PFSK-1 (cell line): ENCODE measurements around the gene KRTAP3-3.

ENCODE experiments used
- FOXP2 ChIP-seq: optimal IDR thresholded peaks from 2 replicates; pipeline ENCODE3; 2011; ENCODE audit warnings: borderline replicate concordance, control low read depth, inconsistent platforms; ENCODE audit not compliant: insufficient read depth; ENCODE audit errors: extremely low read length, extremely low read depth
- POLR2AphosphoS5 ChIP-seq: IDR thresholded peaks from 2 replicates; pipeline ENCODE4 v1.6.1; 2012; ENCODE audit warnings: low read depth, mild to moderate bottlenecking, control low read depth, low read length, moderate library complexity
- SIN3A ChIP-seq: IDR thresholded peaks from 2 replicates; pipeline ENCODE4 v1.6.1; 2012; ENCODE audit warnings: mild to moderate bottlenecking, low read length, moderate library complexity, borderline replicate concordance; ENCODE audit not compliant: insufficient read depth
- TAF1 ChIP-seq: IDR thresholded peaks from 2 replicates; pipeline ENCODE4 v1.6.1; 2012; ENCODE audit warnings: low read length, control low read depth, borderline replicate concordance; ENCODE audit not compliant: insufficient read depth
- TF ChIP-seq, protein P1 (sequence below), 2 experiments: IDR thresholded peaks; 2 replicates each; pipeline versions ENCODE4 v1.6.1 to v1.8.0; 2011 to 2012; ENCODE audit warnings: low read depth in 2 of 2, low read length in 2 of 2, control low read depth in 1 of 2, inconsistent platforms in 1 of 2, mild to moderate bottlenecking in 1 of 2, moderate library complexity in 1 of 2; ENCODE audit not compliant: insufficient read depth in 1 of 2

KRTAP3-3 gene

DNA sequence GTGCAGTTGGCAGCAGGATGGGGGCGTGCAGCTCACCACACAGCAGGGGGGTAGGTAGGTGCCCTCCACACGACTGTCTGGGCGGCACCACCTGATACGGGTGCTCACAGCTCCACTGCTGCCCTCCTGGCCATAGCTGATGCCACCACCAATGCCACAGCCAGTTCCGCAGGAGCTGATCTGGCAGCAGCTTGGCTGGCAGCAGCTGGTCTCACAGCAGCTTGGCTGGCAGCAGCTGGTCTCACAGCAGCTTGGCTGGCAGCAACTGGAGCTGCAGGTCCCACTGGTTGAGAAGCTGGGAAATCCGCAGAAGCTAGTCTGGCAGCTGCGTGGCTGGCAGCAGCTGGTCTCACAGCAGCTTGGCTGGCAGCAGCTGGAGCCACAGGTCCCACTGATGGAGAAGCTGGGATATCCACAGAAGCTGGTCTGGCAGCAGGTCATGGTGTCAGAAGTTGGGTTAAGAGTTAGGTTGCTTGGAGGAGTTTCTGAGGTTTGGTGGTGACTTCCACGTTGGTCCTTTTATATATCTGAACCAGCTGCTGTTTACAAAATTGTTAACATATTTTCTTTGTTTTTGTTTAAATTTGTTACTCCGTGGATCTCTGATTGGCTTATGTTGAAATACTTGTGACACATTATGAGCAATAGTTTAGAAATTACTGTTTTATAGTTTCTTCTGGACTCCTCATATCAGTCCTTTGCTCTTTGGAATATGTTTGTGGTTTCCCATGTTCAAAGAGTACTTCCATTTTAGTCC lies 32.9 kb upstream of the KRTAP3-3 start, which contains the start of gene KRTAP1-5:
TSS of gene KRTAP1-5 (minus strand) at position 494 of the 757 bp plus-strand sequence. CDS start at position 441, 53 bp downstream.
- TF ChIP-seq POLR2AphosphoS5: no peak
- TF ChIP-seq SIN3A: no peak
- TF ChIP-seq TAF1: no peak
- no peak for TF ChIP-seq FOXP2
- TF ChIP-seq, protein P1, sequence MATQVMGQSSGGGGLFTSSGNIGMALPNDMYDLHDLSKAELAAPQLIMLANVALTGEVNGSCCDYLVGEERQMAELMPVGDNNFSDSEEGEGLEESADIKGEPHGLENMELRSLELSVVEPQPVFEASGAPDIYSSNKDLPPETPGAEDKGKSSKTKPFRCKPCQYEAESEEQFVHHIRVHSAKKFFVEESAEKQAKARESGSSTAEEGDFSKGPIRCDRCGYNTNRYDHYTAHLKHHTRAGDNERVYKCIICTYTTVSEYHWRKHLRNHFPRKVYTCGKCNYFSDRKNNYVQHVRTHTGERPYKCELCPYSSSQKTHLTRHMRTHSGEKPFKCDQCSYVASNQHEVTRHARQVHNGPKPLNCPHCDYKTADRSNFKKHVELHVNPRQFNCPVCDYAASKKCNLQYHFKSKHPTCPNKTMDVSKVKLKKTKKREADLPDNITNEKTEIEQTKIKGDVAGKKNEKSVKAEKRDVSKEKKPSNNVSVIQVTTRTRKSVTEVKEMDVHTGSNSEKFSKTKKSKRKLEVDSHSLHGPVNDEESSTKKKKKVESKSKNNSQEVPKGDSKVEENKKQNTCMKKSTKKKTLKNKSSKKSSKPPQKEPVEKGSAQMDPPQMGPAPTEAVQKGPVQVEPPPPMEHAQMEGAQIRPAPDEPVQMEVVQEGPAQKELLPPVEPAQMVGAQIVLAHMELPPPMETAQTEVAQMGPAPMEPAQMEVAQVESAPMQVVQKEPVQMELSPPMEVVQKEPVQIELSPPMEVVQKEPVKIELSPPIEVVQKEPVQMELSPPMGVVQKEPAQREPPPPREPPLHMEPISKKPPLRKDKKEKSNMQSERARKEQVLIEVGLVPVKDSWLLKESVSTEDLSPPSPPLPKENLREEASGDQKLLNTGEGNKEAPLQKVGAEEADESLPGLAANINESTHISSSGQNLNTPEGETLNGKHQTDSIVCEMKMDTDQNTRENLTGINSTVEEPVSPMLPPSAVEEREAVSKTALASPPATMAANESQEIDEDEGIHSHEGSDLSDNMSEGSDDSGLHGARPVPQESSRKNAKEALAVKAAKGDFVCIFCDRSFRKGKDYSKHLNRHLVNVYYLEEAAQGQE (IDR thresholded peaks at IDR 0.05; ENCODE audit: insufficient read depth in 1 of 2, low read depth in 2 of 2, low read length in 2 of 2): no peak

DNA sequence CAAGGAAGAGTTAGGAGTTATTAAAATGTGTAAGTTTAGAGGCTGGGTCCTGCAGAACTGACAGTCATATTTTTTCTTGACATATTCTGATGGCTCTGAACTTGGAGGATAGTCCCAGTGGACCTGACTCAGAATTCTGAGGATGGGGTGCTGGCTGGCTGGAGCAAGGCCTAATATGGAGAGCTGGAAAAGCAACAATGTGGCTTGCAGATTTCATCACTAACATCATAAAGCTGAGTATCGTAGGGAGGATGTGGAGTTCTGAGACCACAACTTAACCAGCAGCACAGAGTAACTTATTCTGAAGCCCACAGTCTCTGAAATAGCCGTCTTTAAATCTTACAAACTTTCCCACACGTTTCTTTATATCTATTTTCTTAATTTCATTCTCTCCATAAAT lies 30.7 kb upstream of the KRTAP3-3 start:
- TF ChIP-seq, protein P1 (IDR thresholded peaks at IDR 0.05; ENCODE audit: insufficient read depth in 1 of 2, low read depth in 2 of 2, low read length in 2 of 2): no peak

DNA sequence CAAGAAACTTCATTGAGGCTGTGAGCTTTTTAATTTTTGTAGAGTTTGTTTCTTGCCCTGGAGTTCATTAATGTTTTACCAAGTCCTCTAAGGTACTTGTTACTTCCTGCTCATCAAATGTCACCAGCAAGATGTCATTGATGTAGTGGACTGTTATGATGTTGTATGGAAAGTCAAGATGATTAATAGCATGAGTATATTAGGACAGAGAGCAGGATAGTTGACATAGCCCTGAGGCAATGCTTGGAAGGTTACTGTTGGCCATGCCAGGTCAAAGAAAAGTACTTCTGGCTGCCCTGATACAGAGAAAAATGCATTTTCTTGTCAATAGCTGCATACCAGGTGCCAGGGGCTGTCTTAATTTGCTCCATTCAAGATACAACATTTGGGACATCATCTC lies 26.4 kb upstream of the KRTAP3-3 start:
- TF ChIP-seq, protein P1 (IDR thresholded peaks at IDR 0.05; ENCODE audit: insufficient read depth in 1 of 2, low read depth in 2 of 2, low read length in 2 of 2): no peak
- no peak for TF ChIP-seq POLR2AphosphoS5
- TF ChIP-seq FOXP2: no peak
- no peak for TF ChIP-seq TAF1
- TF ChIP-seq SIN3A: no peak

DNA sequence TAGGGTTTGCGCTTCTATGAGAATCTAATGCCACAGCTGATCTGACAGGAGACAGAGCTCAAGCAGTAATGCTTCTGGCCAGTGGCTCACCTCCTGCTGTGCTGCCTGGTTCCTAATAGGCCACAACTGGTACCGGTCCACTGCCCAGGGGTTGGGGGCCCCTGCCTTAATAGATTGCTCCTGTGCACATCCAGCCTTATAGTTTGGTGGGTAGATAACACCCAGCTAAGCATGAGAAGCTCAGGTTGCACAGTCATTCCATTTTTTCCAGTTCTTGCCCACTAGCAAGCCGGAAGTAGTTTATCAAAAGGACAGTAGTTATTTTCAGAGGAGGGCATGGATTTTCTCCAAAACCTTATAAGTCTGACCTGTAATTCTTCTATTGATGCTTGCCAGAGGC lies 25.5 kb upstream of the KRTAP3-3 start:
- TF ChIP-seq, protein P1 (IDR thresholded peaks at IDR 0.05; ENCODE audit: insufficient read depth in 1 of 2, low read depth in 2 of 2, low read length in 2 of 2): no peak
- TF ChIP-seq POLR2AphosphoS5 (no peak), SIN3A (no peak), TAF1 (no peak), FOXP2 (no peak)

DNA sequence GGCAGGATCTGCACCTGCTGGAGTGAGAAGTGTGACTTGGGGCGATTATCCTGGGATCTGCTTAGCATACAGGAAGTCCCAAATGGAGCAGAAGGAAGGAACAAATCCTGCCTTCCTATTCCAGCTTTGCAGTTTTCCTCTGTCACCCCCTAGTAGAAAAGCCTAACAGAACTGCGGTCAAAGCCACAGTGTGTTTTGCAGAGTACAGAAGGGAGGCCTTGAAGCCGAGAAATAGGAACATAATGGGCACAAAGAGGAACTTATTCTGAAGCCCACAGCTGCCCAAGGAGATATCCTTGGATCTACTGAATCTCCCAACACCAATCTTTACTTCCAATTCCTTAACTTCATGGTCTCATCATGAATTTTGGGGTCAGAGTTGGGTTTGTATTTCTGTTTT lies 24.6 kb upstream of the KRTAP3-3 start:
- no peak for TF ChIP-seq FOXP2
- TF ChIP-seq, protein P1 (IDR thresholded peaks at IDR 0.05; ENCODE audit: insufficient read depth in 1 of 2, low read depth in 2 of 2, low read length in 2 of 2): no peak
- no peak for TF ChIP-seq SIN3A
- no peak for TF ChIP-seq POLR2AphosphoS5
- no peak for TF ChIP-seq TAF1
